Upper lobe of right lung (tissue), 1 donor: ENCODE data around the gene UQCRQ. TPM values are rescaled to one million over a fixed set of nuclear protein-coding genes. Genes with fewer than 3 reads are reported as not detected.

Source experiments
- ATAC-seq: fragments of 200-7000 bp; cut with Tn5 transposase; one replicate; pipeline ENCODE4 v1.9.1; 2020; ENCODE audit warnings: mild to moderate bottlenecking, moderate library complexity
- DNase-seq: peaks from one replicate; pipeline ENCODE4 v3.0.0-alpha.2; 2020
- H3K27ac ChIP-seq: fragments of 200-600 bp; one replicate; pipeline ENCODE4 v1.8.0; 2022
- H3K27me3 ChIP-seq: fragments of 200-600 bp; one replicate; pipeline ENCODE4 v1.8.0; 2022; ENCODE audit warnings: mild to moderate bottlenecking
- H3K36me3 ChIP-seq: fragments of 200-600 bp; one replicate; pipeline ENCODE4 v1.8.0; 2022
- H3K4me1 ChIP-seq: fragments of 200-600 bp; one replicate; pipeline ENCODE4 v1.8.0; 2022
- H3K4me3 ChIP-seq: fragments of 200-600 bp; one replicate; pipeline ENCODE4 v1.8.0; 2022; ENCODE audit warnings: mild to moderate bottlenecking
- H3K9me3 ChIP-seq: fragments of 200-600 bp; one replicate; pipeline ENCODE4 v1.8.0; 2022
- intact Hi-C: fragments of 100-400 bp; cut with DNase I; formaldehyde crosslinking; loops from one replicate; pipeline ENCODE4 v1.11.0; 2022
- total RNA-seq: library from RNA; stranded (reverse); fragmentation: NEBNext Ultra II Directional; extraction: Animal tissue kit (Norgen Biotek cat#: 25700); gene quantifications from one replicate; pipeline ENCODE4 v1.2.1, GENCODE V29; 2021
- TF ChIP-seq, protein P1 (sequence below): fragments of 200-600 bp; IDR thresholded peaks from one replicate; pipeline ENCODE4 v1.8.0; 2022; ENCODE audit warnings: antibody characterized with exemption
- donor health status: DM: no; HTN: yes; CAD: no; lungs with severe emphysema.

UQCRQ gene
- total RNA-seq, 1 donor from 2014 or later: 256 TPM

DNA sequence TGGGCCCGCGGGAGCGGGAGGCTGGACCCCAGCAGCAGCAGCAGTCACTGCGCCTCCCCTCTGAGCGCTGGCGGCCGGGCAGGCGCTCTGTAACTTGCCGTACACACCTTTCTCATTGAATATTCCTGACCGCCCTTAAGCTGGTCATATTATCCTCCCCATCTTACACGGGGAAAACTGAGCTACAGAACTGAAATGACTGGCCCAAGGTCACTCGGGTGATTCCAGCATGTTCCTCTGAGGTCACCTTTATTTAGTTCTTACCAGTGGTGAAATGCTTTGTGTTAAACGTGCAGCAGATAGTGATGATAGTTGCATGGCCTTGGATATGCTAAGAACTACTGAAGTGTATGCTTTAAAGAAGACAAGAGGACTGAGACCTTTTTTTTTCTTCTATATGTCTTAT, 607 bp downstream of the UQCRQ start:
- Histone ChIP-seq H3K27ac (peak overlapping the region; percentile 94), H3K4me3 (peak overlapping the region; percentile 95), H3K9me3 (no peaks in the 10 kb centered on the region), H3K36me3 (peaks cover 28% of the 10 kb centered on the region), H3K27me3 (no peaks in the 10 kb centered on the region), H3K4me1 (peaks cover 9% of the 10 kb centered on the region)
- TF ChIP-seq, protein P1, sequence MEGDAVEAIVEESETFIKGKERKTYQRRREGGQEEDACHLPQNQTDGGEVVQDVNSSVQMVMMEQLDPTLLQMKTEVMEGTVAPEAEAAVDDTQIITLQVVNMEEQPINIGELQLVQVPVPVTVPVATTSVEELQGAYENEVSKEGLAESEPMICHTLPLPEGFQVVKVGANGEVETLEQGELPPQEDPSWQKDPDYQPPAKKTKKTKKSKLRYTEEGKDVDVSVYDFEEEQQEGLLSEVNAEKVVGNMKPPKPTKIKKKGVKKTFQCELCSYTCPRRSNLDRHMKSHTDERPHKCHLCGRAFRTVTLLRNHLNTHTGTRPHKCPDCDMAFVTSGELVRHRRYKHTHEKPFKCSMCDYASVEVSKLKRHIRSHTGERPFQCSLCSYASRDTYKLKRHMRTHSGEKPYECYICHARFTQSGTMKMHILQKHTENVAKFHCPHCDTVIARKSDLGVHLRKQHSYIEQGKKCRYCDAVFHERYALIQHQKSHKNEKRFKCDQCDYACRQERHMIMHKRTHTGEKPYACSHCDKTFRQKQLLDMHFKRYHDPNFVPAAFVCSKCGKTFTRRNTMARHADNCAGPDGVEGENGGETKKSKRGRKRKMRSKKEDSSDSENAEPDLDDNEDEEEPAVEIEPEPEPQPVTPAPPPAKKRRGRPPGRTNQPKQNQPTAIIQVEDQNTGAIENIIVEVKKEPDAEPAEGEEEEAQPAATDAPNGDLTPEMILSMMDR: no peak
- no peak for DNase-seq
- intact Hi-C loops: no loop called here
- no peak for ATAC-seq

DNA sequence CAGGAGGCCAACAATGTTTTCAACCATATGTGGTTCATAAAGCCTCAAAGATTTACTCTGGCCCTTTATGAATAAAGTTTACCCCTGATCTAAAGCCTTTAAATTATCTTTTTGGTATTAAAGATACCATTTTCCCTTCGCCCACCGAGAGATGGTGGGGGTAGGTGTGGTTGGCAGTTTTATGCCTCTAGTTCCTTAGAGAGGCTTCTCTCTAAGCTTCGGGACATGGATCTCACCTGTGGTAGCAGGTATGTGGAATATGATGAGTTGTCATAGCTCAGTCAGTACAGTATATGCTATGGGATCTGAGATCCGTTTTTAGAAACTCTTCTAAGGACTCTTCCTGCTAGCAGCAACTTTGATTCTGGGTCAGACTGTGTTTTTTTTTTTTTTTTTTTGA, 2.3 kb downstream of the UQCRQ start:
- intact Hi-C loops: no loop called here
- TF ChIP-seq, protein P1: no peak
- DNase-seq: no peak
- no peak overlapping the region for H3K4me3 ChIP-seq
- H3K4me1 ChIP-seq: peaks cover 21% of the 10 kb centered on the region
- peaks cover 28% of the 10 kb centered on the region for H3K36me3 ChIP-seq
- H3K9me3 ChIP-seq: no peaks in the 10 kb centered on the region
- ATAC-seq: no peak
- no peaks in the 10 kb centered on the region for H3K27me3 ChIP-seq
- H3K27ac ChIP-seq: no peak overlapping the region

DNA sequence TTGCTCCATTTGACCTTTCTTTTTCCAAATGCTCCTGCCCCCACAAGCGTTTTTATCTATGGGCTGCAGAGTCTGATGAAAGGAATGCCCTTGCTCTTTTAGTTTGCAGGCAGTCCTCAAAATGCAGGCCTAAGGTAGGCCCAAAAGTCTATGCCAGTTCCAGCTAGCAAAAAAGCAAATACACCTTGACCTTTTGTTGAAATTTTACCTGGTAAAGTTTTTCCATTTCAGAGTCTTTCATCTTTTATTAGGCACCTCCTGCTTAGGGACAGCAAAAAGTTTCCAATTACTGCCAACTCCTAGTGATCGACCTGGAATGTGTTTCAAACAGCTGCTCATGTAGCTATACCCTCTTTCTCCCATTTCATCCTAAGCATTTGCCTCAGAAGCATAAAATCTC, 4.4 kb downstream of the UQCRQ start:
- TF ChIP-seq, protein P1: no peak
- Histone ChIP-seq H3K4me3 (no peak overlapping the region), H3K27ac (no peak overlapping the region), H3K27me3 (no peaks in the 10 kb centered on the region), H3K36me3 (peaks cover 38% of the 10 kb centered on the region), H3K4me1 (peaks cover 21% of the 10 kb centered on the region), H3K9me3 (no peaks in the 10 kb centered on the region)
- intact Hi-C loops: no loop called here
- DNase-seq (no peak), ATAC-seq (no peak)

DNA sequence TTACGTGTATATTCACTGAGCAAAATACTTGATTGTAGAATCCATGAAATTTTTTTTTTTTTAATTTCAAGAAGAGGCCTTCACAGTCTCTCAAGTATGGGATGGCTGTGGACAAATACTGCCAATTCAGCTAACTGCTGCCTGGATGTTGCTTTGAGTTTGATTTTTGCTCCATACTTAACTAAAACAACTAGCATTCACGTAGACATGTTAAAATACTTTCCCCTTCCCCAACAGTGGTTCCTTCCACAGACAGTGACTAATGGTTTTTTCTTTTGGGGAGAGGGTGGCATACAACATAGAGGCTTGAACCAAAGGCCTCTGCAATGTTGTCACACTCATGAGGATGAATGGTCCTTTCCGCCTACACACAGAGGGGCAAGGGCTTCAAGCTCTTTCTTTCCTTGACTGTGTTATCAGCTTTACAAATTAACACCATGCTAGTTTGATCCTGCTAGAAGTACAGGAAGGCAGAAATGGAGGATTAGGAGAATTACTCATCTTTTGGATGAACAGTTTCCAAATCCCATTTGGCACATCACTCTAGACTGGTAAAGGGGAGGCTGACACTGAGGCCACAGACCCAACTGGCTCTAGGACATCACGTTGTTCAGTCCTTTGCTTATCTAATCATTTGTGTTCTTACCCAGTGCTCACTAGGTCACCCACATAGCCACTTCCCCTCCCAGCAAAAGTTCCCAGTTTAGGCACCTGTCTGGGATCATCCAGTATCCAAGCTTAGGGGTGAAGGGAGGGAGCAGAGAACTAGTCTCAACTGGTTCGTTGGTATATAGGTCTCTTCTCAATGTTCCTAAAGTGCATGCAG, 5.2 kb downstream of the UQCRQ start:
- H3K4me3 ChIP-seq: no peak overlapping the region
- H3K4me1 ChIP-seq: peaks cover 25% of the 10 kb centered on the region
- peaks cover 45% of the 10 kb centered on the region for H3K36me3 ChIP-seq
- DNase-seq: no peak
- intact Hi-C loops: no loop called here
- no peaks in the 10 kb centered on the region for H3K27me3 ChIP-seq
- no peak for ATAC-seq
- no peaks in the 10 kb centered on the region for H3K9me3 ChIP-seq
- TF ChIP-seq, protein P1: no peak
- no peak overlapping the region for H3K27ac ChIP-seq

DNA sequence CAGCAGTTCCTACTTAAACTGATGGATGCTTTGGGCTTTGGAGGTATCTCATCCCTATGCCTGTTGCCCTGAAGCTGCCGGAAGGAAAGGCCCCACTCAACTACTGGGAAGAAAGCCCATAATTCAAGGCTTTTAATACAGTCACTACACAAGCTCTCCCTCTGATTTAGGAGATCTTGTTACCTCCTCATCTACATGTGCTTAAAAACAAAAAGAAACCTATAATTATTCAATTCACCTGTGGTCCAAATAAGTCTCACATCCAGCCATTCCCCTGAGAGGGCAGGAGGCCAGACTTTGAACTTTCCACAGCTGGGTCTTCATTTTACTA, 6.3 kb downstream of the UQCRQ start:
- TF ChIP-seq, protein P1: no peak
- Histone ChIP-seq H3K4me1 (peaks cover 20% of the 10 kb centered on the region), H3K27me3 (no peaks in the 10 kb centered on the region), H3K9me3 (no peaks in the 10 kb centered on the region), H3K27ac (no peak overlapping the region), H3K36me3 (peaks cover 54% of the 10 kb centered on the region), H3K4me3 (no peak overlapping the region)
- intact Hi-C loops: no loop called here
- ATAC-seq (no peak), DNase-seq (no peak)
